ENCODE results near the gene SNCAIP.

SNCAIP gene

DNA sequence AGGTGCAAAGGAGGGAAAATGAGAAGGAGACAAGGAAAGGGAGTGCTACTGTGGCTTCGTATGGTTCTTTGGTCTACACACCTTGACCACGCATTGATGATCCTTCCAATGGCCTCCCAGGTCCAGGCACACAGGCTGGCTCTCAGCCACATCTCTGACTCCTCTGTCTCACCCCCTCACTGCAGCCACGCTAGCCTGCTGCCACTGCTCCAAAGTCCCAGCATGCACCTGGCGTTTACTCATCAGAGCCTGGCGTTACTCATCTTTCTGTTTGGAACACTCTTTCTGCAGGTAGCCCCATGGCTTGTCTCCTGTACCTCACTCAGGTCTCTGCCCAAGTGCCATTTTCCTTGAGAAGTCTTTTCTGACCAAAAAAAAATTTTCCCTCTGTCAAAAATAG, 195.5 kb downstream of the SNCAIP start:
- DNase-seq, result no peak

DNA sequence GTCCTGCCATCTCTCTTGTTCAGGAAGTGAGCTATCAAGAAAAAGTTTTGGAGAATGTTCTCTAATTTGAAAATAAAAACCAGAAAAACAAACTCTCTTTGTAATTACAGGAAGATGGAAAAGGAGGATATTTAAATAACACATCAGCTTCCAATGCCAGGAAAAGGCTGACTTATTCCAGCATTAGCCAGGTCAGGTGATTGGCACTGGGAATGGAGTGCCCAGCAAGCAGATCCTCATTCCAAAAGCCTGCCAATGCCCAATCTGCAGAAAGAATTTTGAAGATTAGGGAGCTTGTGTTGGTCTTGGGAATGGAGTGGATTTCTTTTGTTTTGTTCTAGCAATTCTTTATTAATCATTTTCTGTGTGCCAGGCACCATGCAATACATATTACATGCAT, 196.6 kb downstream of the SNCAIP start:
- no peak for DNase-seq
